AG04450 (cell line): ENCODE data around the gene ACTL6B. TPM values are rescaled to one million over a fixed set of nuclear protein-coding genes. Genes with fewer than 3 reads are reported as not detected.

Source experiments
- CTCF ChIA-PET: fragments of 300-600, 350-600 bp; formaldehyde crosslinking; extraction: SDS; loops from one replicate; lab custom pipeline; 2022; ENCODE audit warnings: antibody characterized with exemption, inconsistent platforms; lab: Charles Lee
- POLR2A ChIA-PET: fragments of 350-600 bp; formaldehyde crosslinking; extraction: SDS; loops from one replicate; lab custom pipeline; 2021; ENCODE audit warnings: antibody characterized with exemption, inconsistent platforms; lab: Yijun Ruan, JAX
- DNase-seq: peaks from one replicate; pipeline ENCODE4 v3.0.0-alpha.2; 2011; ENCODE audit warnings: low read depth, low spot score
- H3K27ac ChIP-seq: one replicate; pipeline ENCODE4 v1.5.1; 2012; ENCODE audit warnings: low read depth, low read length, control low read depth
- H3K27me3 ChIP-seq: one replicate; pipeline ENCODE4 v1.6.0; 2012; ENCODE audit warnings: low read length; ENCODE audit not compliant: control insufficient read depth, insufficient read depth
- H3K4me3 ChIP-seq: 2 replicates; pipeline ENCODE4 v1.5.1; 2011; ENCODE audit warnings: mild to moderate bottlenecking, low read depth, low read length, control low read depth
- H3K9me3 ChIP-seq: 2 replicates; pipeline ENCODE4 v1.5.1; 2012; ENCODE audit warnings: low read length; ENCODE audit not compliant: control insufficient read depth, insufficient read depth
- CTCF ChIP-seq: IDR thresholded peaks from 2 replicates; pipeline ENCODE4 v1.5.1; 2011; ENCODE audit warnings: low read depth, low read length, control low read depth, inconsistent platforms
- polyA plus RNA-seq: library from polyadenylated mRNA; depleted of rRNA; stranded (reverse); fragments of >200 nt; gene quantifications from 2 replicates; pipeline ENCODE4 v1.2.3, GENCODE V29; 2011

Gene ACTL6B
- polyA plus RNA-seq, 1 experiment = not detected

- CTCF ChIA-PET = no interaction called here
- peaks cover 13% of the 10 kb centered on the region for H3K27me3 ChIP-seq
- H3K27ac ChIP-seq = no peak within 1 kb of the TSS
- no peaks in the 10 kb centered on the region for H3K9me3 ChIP-seq
- no peak for TF ChIP-seq CTCF
- DNase-seq = no peak
- POLR2A ChIA-PET = no interaction called here
- no peak within 1 kb of the TSS for H3K4me3 ChIP-seq
Observed at GRCh38 chr7:100641463-100641859, 14.8 kb downstream of the ACTL6B start, which contains the start of gene TFR2. TSS of gene TFR2 (minus strand) at chr7:100641552. CDS start at chr7:100641509, 43 bp downstream.

- no peak overlapping the region for H3K27ac ChIP-seq
- H3K4me3 ChIP-seq = no peak overlapping the region
- H3K27me3 ChIP-seq = peaks cover 11% of the 10 kb centered on the region
- CTCF ChIA-PET = no interaction called here
- no peaks in the 10 kb centered on the region for H3K9me3 ChIP-seq
- POLR2A ChIA-PET = no interaction called here
- DNase-seq = no peak
- no peak for TF ChIP-seq CTCF
Observed at GRCh38 chr7:100640517-100641440, 15.5 kb downstream of the ACTL6B start.

- peaks cover 11% of the 10 kb centered on the region for H3K27me3 ChIP-seq
- H3K4me3 ChIP-seq = no peak overlapping the region
- no peaks in the 10 kb centered on the region for H3K9me3 ChIP-seq
- ChIA-PET POLR2A (no interaction called here), CTCF (interaction anchor here (0.5 kb wide), 1 partner anchor 81 kb away, joined by 4 read pairs; no protein-coding TSS in a partner anchor)
- H3K27ac ChIP-seq = no peak overlapping the region
- DNase-seq = no peak
- no peak for TF ChIP-seq CTCF
Observed at GRCh38 chr7:100639995-100640516, 16.2 kb downstream of the ACTL6B start.

- Histone ChIP-seq H3K9me3 (no peaks in the 10 kb centered on the region), H3K4me3 (peak overlapping the region; percentile 49), H3K27ac (no peak overlapping the region), H3K27me3 (peaks cover 17% of the 10 kb centered on the region)
- ChIA-PET CTCF (interaction anchor here (0.6 to 1.5 kb wide), 4 partner anchors 14 to 44 kb away, joined by 3 to 4 read pairs (median 3); partner anchors contain the start of genes MOSPD3 and PCOLCE), POLR2A (interaction anchor here (0.6 to 1.2 kb wide), 4 partner anchors 9 to 47 kb away, joined by 3 to 8 read pairs (median 6); partner anchors contain the start of genes FBXO24, LRCH4, MOSPD3 and PCOLCE)
- DNase-seq = no peak
- peak; percentile 44; the same call in 1 of the 2 replicates for TF ChIP-seq CTCF
Observed at GRCh38 chr7:100632951-100633717, 23.1 kb downstream of the ACTL6B start.
